H1 (cell line): Measurements from ENCODE around the gene KLHL10. TPM values are rescaled to one million over a fixed set of nuclear protein-coding genes. Genes with fewer than 3 reads are reported as not detected.

Experiments
- CTCF ChIA-PET: fragments of 300-600 bp; sonication (Branson Sonifier 250); formaldehyde crosslinking; loops from one replicate; lab custom pipeline; 2021; ENCODE audit not compliant: partially characterized antibody; lab: Charles Lee
- POLR2A ChIA-PET: fragments of 300-600 bp; sonication (Branson Sonifier 250); formaldehyde crosslinking; loops from one replicate; lab custom pipeline; 2021; ENCODE audit warnings: inconsistent platforms; ENCODE audit not compliant: partially characterized antibody; lab: Charles Lee
- DNase-seq, 2 experiments: peaks; one replicate each; pipeline versions ENCODE4 v3.0.0 to v3.0.0-alpha.2; 2010 to 2022; ENCODE audit warnings: low spot score in 2 of 2, low read depth in 1 of 2, mixed read lengths in 1 of 2
- FAIRE-seq: peaks from 2 replicates; lab custom pipeline; 2011; peaks lifted over from hg19 to GRCh38; lab: Jason Lieb, UNC
- H2AFZ ChIP-seq: 2 replicates; pipeline ENCODE4 v1.8.1; 2012; ENCODE audit warnings: low read length, inconsistent platforms
- H2AK5ac ChIP-seq: 2 replicates; pipeline ENCODE4 v1.6.1; 2013; ENCODE audit warnings: low read depth, low read length
- H2BK120ac ChIP-seq: replicated peaks from 2 replicates; pipeline ENCODE3; 2013; ENCODE audit warnings: low read depth, low read length, inconsistent platforms
- H2BK12ac ChIP-seq: 2 replicates; pipeline ENCODE4 v1.6.1; 2013; ENCODE audit warnings: low read depth, low read length
- H2BK15ac ChIP-seq: 2 replicates; pipeline ENCODE4 v1.6.1; 2013; ENCODE audit warnings: low read length
- H2BK20ac ChIP-seq: 2 replicates; pipeline ENCODE4 v1.6.1; 2013; ENCODE audit warnings: low read length
- H2BK5ac ChIP-seq: 2 replicates; pipeline ENCODE4 v1.6.1; 2013; ENCODE audit warnings: low read depth, low read length
- H3K14ac ChIP-seq: 2 replicates; pipeline ENCODE4 v1.6.1; 2013; ENCODE audit warnings: inconsistent platforms; ENCODE audit not compliant: insufficient read length
- H3K18ac ChIP-seq: 2 replicates; pipeline ENCODE4 v1.6.1; 2013; ENCODE audit warnings: low read length; ENCODE audit errors: extremely low read depth
- H3K23ac ChIP-seq: 2 replicates; pipeline ENCODE4 v1.6.1; 2013; ENCODE audit warnings: inconsistent platforms; ENCODE audit not compliant: insufficient read length
- H3K23me2 ChIP-seq: 2 replicates; pipeline ENCODE4 v1.6.1; 2013; ENCODE audit warnings: low read depth, low read length
- H3K27ac ChIP-seq: 2 replicates; pipeline ENCODE4 v1.6.1; 2011; ENCODE audit warnings: low read depth, low read length, inconsistent platforms
- H3K27me3 ChIP-seq, 4 experiments: replicated peaks in 1 of 4; 1 replicate in 1 of 4; 2 replicates in 3 of 4; pipeline versions ENCODE4 v1.6.1 to v1.8.1; 2011 to 2013; ENCODE audit warnings: low read length in 3 of 4, mild to moderate bottlenecking in 3 of 4, inconsistent platforms in 2 of 4, mixed read lengths in 2 of 4, moderate library complexity in 1 of 4; ENCODE audit not compliant: control insufficient read depth in 3 of 4, insufficient read depth in 3 of 4; ENCODE audit errors: extremely low read depth in 1 of 4
- H3K36me3 ChIP-seq, 4 experiments: 2 replicates each; pipeline versions ENCODE4 v1.6.1 to v1.8.1; 2011 to 2013; ENCODE audit warnings: mild to moderate bottlenecking in 4 of 4, low read length in 3 of 4, moderate library complexity in 2 of 4, control low read depth in 1 of 4, inconsistent platforms in 1 of 4; ENCODE audit not compliant: insufficient read depth in 4 of 4, control insufficient read depth in 2 of 4
- H3K4ac ChIP-seq: replicated peaks from 2 replicates; pipeline ENCODE3; 2013; ENCODE audit warnings: low read length, low read depth, mixed read lengths, inconsistent platforms; ENCODE audit not compliant: insufficient read length
- H3K4me1 ChIP-seq, 4 experiments: replicated peaks in 1 of 4; 1 replicate in 1 of 4; 2 replicates in 3 of 4; pipeline versions ENCODE4 v1.6.1 to v1.8.1; 2011 to 2013; ENCODE audit warnings: low read length in 3 of 4, inconsistent platforms in 2 of 4, mixed read lengths in 1 of 4; ENCODE audit not compliant: insufficient read depth in 4 of 4, control insufficient read depth in 3 of 4
- H3K4me2 ChIP-seq, 2 experiments: 2 replicates each; pipeline versions ENCODE4 v1.6.1 to v1.8.1; 2011 to 2013; ENCODE audit warnings: low read depth in 2 of 2, low read length in 2 of 2, control low read depth in 1 of 2, inconsistent platforms in 1 of 2, mild to moderate bottlenecking in 1 of 2; ENCODE audit not compliant: insufficient read depth in 1 of 2
- H3K4me3 ChIP-seq, 4 experiments: fragments of 200-600, 300-600 bp in 1 of 4; sonication (generic), shearing (Covaris generic), sonication (Bioruptor Twin) in 1 of 4; 2 replicates each; pipeline versions ENCODE4 v1.5.1 to v1.8.1; 2011 to 2016; ENCODE audit warnings: low read length in 4 of 4, low read depth in 3 of 4, control low read depth in 2 of 4, inconsistent platforms in 2 of 4, mild to moderate bottlenecking in 2 of 4, mixed read lengths in 1 of 4, moderate library complexity in 1 of 4; ENCODE audit not compliant: insufficient read depth in 2 of 4; ENCODE audit errors: extremely low read depth in 1 of 4
- H3K56ac ChIP-seq: replicated peaks from 2 replicates; pipeline ENCODE3; 2013; ENCODE audit warnings: low read depth, mild to moderate bottlenecking, mixed read lengths, low read length, inconsistent platforms; ENCODE audit not compliant: insufficient read length
- H3K79me1 ChIP-seq: 2 replicates; pipeline ENCODE4 v1.6.1; 2013; ENCODE audit warnings: low read depth, low read length, control low read depth
- H3K79me2 ChIP-seq, 2 experiments: 2 replicates each; pipeline versions ENCODE4 v1.6.1 to v1.8.1; 2012 to 2013; ENCODE audit warnings: low read length in 2 of 2, mild to moderate bottlenecking in 2 of 2, inconsistent platforms in 1 of 2; ENCODE audit not compliant: insufficient read depth in 2 of 2, control insufficient read depth in 1 of 2
- H3K9ac ChIP-seq, 4 experiments: replicated peaks in 1 of 4; 1 replicate in 1 of 4; 2 replicates in 3 of 4; pipeline versions ENCODE4 v1.6.1 to v1.8.1; 2011 to 2013; ENCODE audit warnings: low read depth in 3 of 4, low read length in 3 of 4, control low read depth in 2 of 4, mild to moderate bottlenecking in 2 of 4, moderate library complexity in 2 of 4, inconsistent platforms in 1 of 4; ENCODE audit errors: extremely low read depth in 1 of 4
- H3K9me3 ChIP-seq, 2 experiments: 2 replicates each; pipeline versions ENCODE4 v1.6.1 to v1.8.1; 2012 to 2013; ENCODE audit warnings: mild to moderate bottlenecking in 2 of 2, moderate library complexity in 2 of 2, control low read depth in 1 of 2, inconsistent platforms in 1 of 2, low read depth in 1 of 2, low read length in 1 of 2, mixed read lengths in 1 of 2; ENCODE audit not compliant: insufficient read depth in 2 of 2
- H4K20me1 ChIP-seq, 2 experiments: replicated peaks in 1 of 2; 2 replicates each; pipeline versions ENCODE3 to v1.8.1; 2011 to 2013; ENCODE audit warnings: inconsistent platforms in 2 of 2, low read length in 2 of 2, mild to moderate bottlenecking in 1 of 2; ENCODE audit not compliant: insufficient read depth in 2 of 2, control insufficient read depth in 1 of 2
- H4K5ac ChIP-seq: 2 replicates; pipeline ENCODE4 v1.6.1; 2013; ENCODE audit warnings: low read length, low read depth, mixed read lengths, inconsistent platforms; ENCODE audit not compliant: insufficient read length
- H4K8ac ChIP-seq: 2 replicates; pipeline ENCODE4 v1.8.0; 2013; ENCODE audit warnings: mild to moderate bottlenecking, moderate library complexity, low read length, inconsistent platforms; ENCODE audit not compliant: insufficient read depth; ENCODE audit errors: extremely low read depth
- H4K91ac ChIP-seq: replicated peaks from 2 replicates; pipeline ENCODE3; 2013; ENCODE audit warnings: low read length, mixed read lengths, inconsistent platforms; ENCODE audit not compliant: insufficient read length
- ASH2L ChIP-seq: fragments of 200-600, 300-600 bp; sonication (generic); IDR thresholded peaks from one replicate; pipeline ENCODE4 v1.7.1; 2017; ENCODE audit warnings: low read length
- CTBP2 ChIP-seq: IDR thresholded peaks from 2 replicates; pipeline ENCODE4 v1.7.0; 2011; ENCODE audit warnings: borderline replicate concordance, mild to moderate bottlenecking, moderate library complexity, mixed read lengths, low read length; ENCODE audit not compliant: insufficient read depth, insufficient read length
- GABPA ChIP-seq: IDR thresholded peaks from 2 replicates; pipeline ENCODE4 v1.6.1; 2011; ENCODE audit warnings: mild to moderate bottlenecking, low read length, moderate library complexity, borderline replicate concordance; ENCODE audit not compliant: insufficient read depth
- GTF2F1 ChIP-seq: IDR thresholded peaks from 2 replicates; pipeline ENCODE4 v1.6.1; 2012; ENCODE audit warnings: low read depth, low read length, improper control_type of control experiment, borderline replicate concordance
- JUN ChIP-seq: IDR thresholded peaks from 2 replicates; pipeline ENCODE4 v1.6.1; 2011; ENCODE audit warnings: low read depth, mild to moderate bottlenecking, improper control_type of control experiment, low read length
- MAFK ChIP-seq: IDR thresholded peaks from 2 replicates; pipeline ENCODE4 v1.6.1; 2012; ENCODE audit warnings: low read depth, mild to moderate bottlenecking, improper control_type of control experiment, low read length
- PHF8 ChIP-seq: fragments of 200-600 bp; sonication (generic); conservative IDR thresholded peaks from 2 replicates; pipeline ENCODE4 v1.7.1; 2012; ENCODE audit warnings: low read depth, mild to moderate bottlenecking, inconsistent platforms, low read length, moderate library complexity
- POLR2AphosphoS5 ChIP-seq: IDR thresholded peaks from 2 replicates; pipeline ENCODE4 v1.6.1; 2011; ENCODE audit warnings: low read depth, low read length
- RBBP5 ChIP-seq: IDR thresholded peaks from 2 replicates; pipeline ENCODE4 v1.7.1; 2012; ENCODE audit warnings: low read depth, mild to moderate bottlenecking, inconsistent platforms, low read length, moderate library complexity, borderline replicate concordance
- RNF2 ChIP-seq: fragments of 200-900, 300-1000 bp; sonication (generic); IDR thresholded peaks from 2 replicates; pipeline ENCODE4 v1.7.1; 2016; ENCODE audit warnings: borderline replicate concordance, low read depth, mild to moderate bottlenecking, antibody characterized with exemption, low read length; ENCODE audit not compliant: poor library complexity, severe bottlenecking; ENCODE audit errors: missing control alignments
- SAP30 ChIP-seq: fragments of 300-600 bp; sonication (generic); IDR thresholded peaks from 2 replicates; pipeline ENCODE4 v1.7.1; 2012; ENCODE audit warnings: low read length, moderate library complexity, mild to moderate bottlenecking, inconsistent platforms; ENCODE audit not compliant: insufficient read depth, insufficient replicate concordance
- SP2 ChIP-seq: IDR thresholded peaks from 2 replicates; pipeline ENCODE4 v1.6.1; 2012; ENCODE audit warnings: mild to moderate bottlenecking, low read length, inconsistent platforms
- SP4 ChIP-seq: IDR thresholded peaks from 2 replicates; pipeline ENCODE4 v1.6.1; 2012; ENCODE audit warnings: low read length, inconsistent platforms
- TAF7 ChIP-seq: optimal IDR thresholded peaks from 2 replicates; pipeline ENCODE3; 2011; ENCODE audit warnings: low read depth, mild to moderate bottlenecking, inconsistent platforms, low read length, moderate library complexity, borderline replicate concordance
- WGBS, 2 experiments: shearing (Covaris generic) in 1 of 2; methylation state at CpG; one replicate each; pipeline versions ENCODE4 v1.1.6 to v1.1.7; 2013 to 2015; ENCODE audit warnings: low lambda C conversion rate in 2 of 2, mixed read lengths in 2 of 2, inconsistent platforms in 1 of 2, low coverage in 1 of 2, missing lambda C conversion rate in 1 of 2; ENCODE audit not compliant: insufficient replicate concordance in 2 of 2, insufficient coverage in 1 of 2, insufficient read length in 1 of 2; ENCODE audit errors: extremely low coverage in 1 of 2, missing lambda C conversion rate in 1 of 2; 5-methylcytosine and 5-hydroxymethylcytosine counted together
- polyA plus RNA-seq, 7 experiments: library from polyadenylated mRNA; depleted of rRNA in 3 of 7; stranded (reverse) in 5 of 7; unstranded in 2 of 7; fragments of >200 nt in 5 of 7; fragments of 200-250 nt in 2 of 7; gene quantifications; 1 replicate in 5 of 7; 2 replicates in 1 of 7; 4 replicates in 1 of 7; pipeline versions ENCODE4 v1.2.1 to v1.2.3, GENCODE V29; 2011 to 2013; ENCODE audit warnings: missing spikeins in 2 of 7, mixed read lengths in 2 of 7
- total RNA-seq: library from RNA; stranded (reverse); fragmentation: NEBNext Ultra II Directional; extraction: Animal tissue kit (Norgen Biotek cat#: 25700); gene quantifications from 2 replicates; pipeline ENCODE4 v1.2.1, GENCODE V29; 2021

KLHL10 gene
- total and polyA plus RNA-seq, 2 of the 8 experiments (the other 6 are each of a cell fraction or from before 2014, with no cell fraction given) = 0.19 to 0.26 TPM

GRCh38 chr17:41868568-41868967 is 30.9 kb downstream of the KLHL10 start:
- peaks cover 0 to 13% of the 10 kb centered on the region in 2 experiments for H4K20me1 ChIP-seq
- TF ChIP-seq JUN = no peak
- TF ChIP-seq POLR2AphosphoS5 = no peak
- TF ChIP-seq ASH2L = no peak
- TF ChIP-seq GTF2F1 = no peak
- no peak for TF ChIP-seq GABPA
- TF ChIP-seq SAP30 = no peak
- TF ChIP-seq PHF8 = no peak
- no peak for TF ChIP-seq TAF7
- TF ChIP-seq SP4 = no peak
- no peak for TF ChIP-seq SP2
- no peak for TF ChIP-seq CTBP2
- no peak for TF ChIP-seq RBBP5
- no peak for TF ChIP-seq MAFK
- no peak for TF ChIP-seq RNF2

More at GRCh38 chr17:41868568-41868967, 30.9 kb downstream of the KLHL10 start:
- Histone ChIP-seq H3K79me1 (peaks cover under 1% of the 10 kb centered on the region), H3K27ac (no peak overlapping the region), H4K8ac (no peak overlapping the region), H3K4me2 (no peak overlapping the region), H2BK12ac (no peak overlapping the region), H4K91ac (no peak overlapping the region), H3K4me1 (peaks cover 0 to 4% (median 0%) of the 10 kb centered on the region in 4 experiments; a peak in 1 of 7 replicates), H3K23me2 (peaks cover 7% of the 10 kb centered on the region), H3K56ac (no peak overlapping the region), H3K4ac (no peak overlapping the region), H3K27me3 (no peaks in the 10 kb centered on the region), H3K18ac (no peak overlapping the region), H3K36me3 (peaks cover 29 to 67% (median 60%) of the 10 kb centered on the region in 4 experiments), H2AK5ac (no peak overlapping the region), H2BK15ac (no peak overlapping the region), H2BK120ac (no peak overlapping the region), H4K5ac (no peak overlapping the region), H3K79me2 (peaks cover 2 to 13% of the 10 kb centered on the region in 2 experiments), H2BK5ac (no peak overlapping the region), H2BK20ac (no peak overlapping the region), H3K14ac (no peak overlapping the region), H3K9me3 (no peaks in the 10 kb centered on the region), H3K23ac (no peak overlapping the region), H2AFZ (no peak overlapping the region), H3K9ac (no peak overlapping the region), H3K4me3 (no peak overlapping the region)
- DNase-seq (no peak), FAIRE-seq (no peak)
- WGBS, 2 experiments = 92% methylated on average over 3 of the region's 3 CpGs; no CpG with 5 or more reads in 1 of the 2 experiments
- ChIA-PET CTCF (interaction anchor here (1.8 to 2.0 kb wide), 2 partner anchors 29 to 67 kb away, joined by 3 to 5 read pairs; no protein-coding TSS in a partner anchor), POLR2A (interaction anchor here (1.1 to 2.1 kb wide), 5 partner anchors 11 to 99 kb away, joined by 3 to 6 read pairs (median 5); no protein-coding TSS in a partner anchor)
